ENCODE measurements around the gene CUX1.

Gene CUX1

GRCh38 chr7:101815826-101816594 lies 1.4 kb upstream of the CUX1 start:
- TF ChIP-seq YY1 (IDR thresholded peaks at IDR 0.05; ENCODE audit: low read depth) (peak; percentile 86), RAD21 (IDR thresholded peaks at IDR 0.05; ENCODE audit: low read depth) (peak; percentile 22; the same call in 1 of the 2 replicates), CEBPB (IDR thresholded peaks at IDR 0.05) (no peak), TEAD4 (IDR thresholded peaks at IDR 0.05) (no peak), EP300 (IDR thresholded peaks at IDR 0.05; ENCODE audit: borderline replicate concordance) (peak; percentile 17; the same call in 1 of the 2 replicates), TCF12 (IDR thresholded peaks at IDR 0.05; ENCODE audit: low read depth) (no peak), TAF1 (IDR thresholded peaks at IDR 0.05; ENCODE audit: low read depth) (peak; percentile 60; the same call in 1 of the 2 replicates), CREB1 (IDR thresholded peaks at IDR 0.05; ENCODE audit: low read depth) (no peak)

- peak; percentile 28; the same call in 1 of the 2 replicates for TF ChIP-seq RAD21 (IDR thresholded peaks at IDR 0.05; ENCODE audit: low read depth)
- peak; percentile 23; the same call in 1 of the 2 replicates for TF ChIP-seq YY1 (IDR thresholded peaks at IDR 0.05; ENCODE audit: low read depth)
- no peak for TF ChIP-seq TEAD4 (IDR thresholded peaks at IDR 0.05)
- TF ChIP-seq ZBTB7A (IDR thresholded peaks at IDR 0.05; ENCODE audit: low read depth): peak; percentile 46; the same call in 1 of the 2 replicates
- TF ChIP-seq EGR1 (IDR thresholded peaks at IDR 0.05): no peak
- TF ChIP-seq REST (IDR thresholded peaks at IDR 0.05; ENCODE audit: low read depth): no peak
- TF ChIP-seq TCF12 (IDR thresholded peaks at IDR 0.05; ENCODE audit: low read depth): no peak
- no peak for TF ChIP-seq TAF1 (IDR thresholded peaks at IDR 0.05; ENCODE audit: low read depth)
Observed at GRCh38 chr7:101816595-101817470, 593 bp upstream of the CUX1 start.

GRCh38 chr7:101818287-101819071 lies 1.1 kb downstream of the CUX1 start:
- no peak for TF ChIP-seq YY1 (IDR thresholded peaks at IDR 0.05; ENCODE audit: low read depth)
- no peak for TF ChIP-seq TAF1 (IDR thresholded peaks at IDR 0.05; ENCODE audit: low read depth)
- TF ChIP-seq RAD21 (IDR thresholded peaks at IDR 0.05; ENCODE audit: low read depth): no peak
- no peak for TF ChIP-seq USF1 (IDR thresholded peaks at IDR 0.05)
- TF ChIP-seq MAX (IDR thresholded peaks at IDR 0.05): no peak
- no peak for TF ChIP-seq ZBTB7A (IDR thresholded peaks at IDR 0.05; ENCODE audit: low read depth)
- TF ChIP-seq REST (IDR thresholded peaks at IDR 0.05; ENCODE audit: low read depth): no peak
- TF ChIP-seq FOXM1 (IDR thresholded peaks at IDR 0.05; ENCODE audit: borderline replicate concordance, low read depth): no peak

GRCh38 chr7:101819183-101819582 lies 1.8 kb downstream of the CUX1 start:
- TF ChIP-seq REST (IDR thresholded peaks at IDR 0.05; ENCODE audit: low read depth) (no peak), EGR1 (IDR thresholded peaks at IDR 0.05) (no peak), ZBTB7A (IDR thresholded peaks at IDR 0.05; ENCODE audit: low read depth) (no peak), EP300 (IDR thresholded peaks at IDR 0.05; ENCODE audit: borderline replicate concordance) (no peak), TCF12 (IDR thresholded peaks at IDR 0.05; ENCODE audit: low read depth) (no peak), TEAD4 (IDR thresholded peaks at IDR 0.05) (no peak), USF1 (IDR thresholded peaks at IDR 0.05) (no peak), RAD21 (IDR thresholded peaks at IDR 0.05; ENCODE audit: low read depth) (no peak), MAX (IDR thresholded peaks at IDR 0.05) (no peak), CREB1 (IDR thresholded peaks at IDR 0.05; ENCODE audit: low read depth) (no peak), FOXM1 (IDR thresholded peaks at IDR 0.05; ENCODE audit: borderline replicate concordance, low read depth) (no peak), YY1 (IDR thresholded peaks at IDR 0.05; ENCODE audit: low read depth) (no peak), TAF1 (IDR thresholded peaks at IDR 0.05; ENCODE audit: low read depth) (no peak)
